Measurements from ENCODE around the gene ERFE.
A peak's percentile ranks its signal among the peaks of the same experiment; 100 is the strongest.
"Not testable (repeated sequence)": the region's sequence is repeated elsewhere in the genome, so short reads cannot be mapped to it uniquely, and the experiment has no call there.

ERFE gene

GRCh38 chr2:238158509-238159070 lies at the start of gene ERFE:
ERFE (plus strand) TSS chr2:238158970; CDS start chr2:238159008, 38 bp downstream.
- peak; percentile 69 for DNase-seq

DNA sequence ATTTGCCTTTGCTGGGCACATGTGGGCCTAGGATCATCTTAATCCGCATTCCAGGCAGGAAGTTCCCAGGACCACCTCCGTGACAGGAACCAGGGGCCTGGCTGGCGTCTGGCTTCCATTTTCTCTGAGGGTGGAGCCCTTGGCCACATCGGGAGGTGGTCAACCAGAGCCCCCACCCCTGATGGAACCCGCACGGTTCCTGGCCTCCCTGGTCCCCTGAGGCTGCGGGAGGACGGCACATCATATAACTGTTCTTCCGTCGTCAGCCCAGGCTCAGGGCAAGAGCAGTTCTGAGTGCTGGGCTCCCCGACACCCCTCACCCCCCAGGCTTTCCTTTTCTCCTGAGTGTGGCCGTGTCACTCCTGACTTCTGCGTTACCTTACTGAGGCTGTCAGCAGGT lies 45.2 kb upstream of the ERFE start:
- no peak for DNase-seq

- no peak for DNase-seq
Measured at GRCh38 chr2:238114331-238114841, 44.4 kb upstream of the ERFE start.

DNA sequence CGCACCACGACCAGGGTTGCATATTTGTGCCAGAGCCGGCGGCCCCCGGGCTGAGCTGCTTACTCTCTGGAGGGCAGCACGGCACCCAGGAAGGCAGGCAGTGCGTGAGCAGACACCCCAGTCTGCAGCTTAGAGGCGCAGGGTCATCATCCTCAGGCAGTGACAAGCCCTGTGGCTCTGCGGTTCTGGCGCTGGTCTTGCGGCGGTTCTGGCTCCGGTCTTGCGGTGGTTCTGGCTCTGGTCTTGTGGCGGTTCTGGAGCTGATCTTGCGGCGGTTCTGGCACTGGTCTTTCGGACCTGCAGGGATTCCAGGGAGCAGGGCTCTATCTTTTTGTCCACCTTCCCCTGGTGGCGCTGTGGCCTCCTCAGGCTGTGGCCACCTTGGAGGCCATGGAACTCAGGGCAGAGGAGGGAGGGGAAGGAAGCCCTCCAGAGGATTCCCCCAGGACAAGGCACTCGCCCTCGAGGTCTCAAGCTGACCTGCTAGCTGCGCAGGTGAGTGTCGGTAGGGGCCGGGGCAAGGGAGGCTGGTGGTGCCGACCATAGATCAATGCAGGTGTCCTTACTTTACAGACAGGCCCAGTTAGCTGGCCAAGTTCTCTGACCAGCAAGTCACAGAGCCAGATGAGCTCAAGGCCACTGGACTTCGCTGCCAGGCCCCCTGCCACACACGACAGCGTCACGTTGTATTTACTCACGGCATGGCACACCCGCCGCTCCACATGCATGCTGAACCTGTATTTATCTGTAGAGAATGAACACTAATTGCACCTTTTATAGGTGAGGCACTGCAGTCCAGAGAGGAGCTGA lies 43.7 kb upstream of the ERFE start:
- no peak for DNase-seq

- DNase-seq: not testable (repeated sequence)
Measured at GRCh38 chr2:238115709-238116108, 43.1 kb upstream of the ERFE start.

DNA sequence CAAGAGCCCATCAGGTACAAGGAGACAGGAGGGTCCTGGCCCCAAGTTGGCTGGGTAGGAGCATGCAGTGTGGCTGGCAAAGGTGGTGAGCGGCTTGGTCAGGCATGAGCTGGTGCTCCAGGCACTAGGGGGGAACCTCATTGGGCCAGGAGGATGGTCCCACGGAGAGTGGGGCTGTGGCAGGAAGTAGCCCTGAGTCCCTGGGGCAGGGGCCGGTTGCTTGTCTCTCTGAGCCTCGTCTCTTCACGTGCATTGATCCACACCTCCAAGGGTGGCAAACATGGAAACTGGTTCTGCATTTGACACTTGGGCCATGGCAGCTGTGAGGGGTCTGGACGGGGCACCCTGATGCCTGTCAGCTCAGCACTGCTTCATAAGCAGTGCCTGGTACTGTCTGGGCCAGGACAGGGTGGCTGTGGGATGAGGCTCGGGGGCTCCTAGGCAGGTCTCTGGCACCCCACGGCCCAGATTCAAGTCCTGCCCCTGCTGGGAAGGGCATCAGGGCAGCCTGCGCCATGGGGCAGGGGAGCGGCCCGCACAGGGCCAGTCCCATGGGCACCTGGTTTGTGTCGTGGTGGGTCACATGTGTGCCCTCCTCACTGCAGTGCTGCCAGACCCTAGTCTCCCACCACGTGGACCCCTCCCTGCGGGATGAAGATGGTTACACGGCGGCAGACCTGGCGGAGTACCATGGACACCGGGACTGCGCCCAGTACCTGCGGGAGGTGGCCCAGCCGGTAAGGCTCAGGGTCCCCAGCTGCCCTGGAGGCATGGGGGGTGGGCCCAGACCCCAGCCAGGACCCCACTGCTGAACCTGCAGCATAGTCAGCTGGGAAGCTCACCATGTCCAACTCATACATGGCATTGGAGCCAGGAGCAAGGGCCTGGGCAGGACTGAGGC lies 42.2 kb upstream of the ERFE start:
- DNase-seq: no peak

GRCh38 chr2:238117199-238118154 lies 41.3 kb upstream of the ERFE start:
- DNase-seq: no peak

- DNase-seq: no peak
Measured at GRCh38 chr2:238119756-238120462, 38.9 kb upstream of the ERFE start.

GRCh38 chr2:238120463-238121298 lies 38.1 kb upstream of the ERFE start:
- DNase-seq: no peak

GRCh38 chr2:238121511-238122286 lies 37.1 kb upstream of the ERFE start:
- no peak for DNase-seq

DNA sequence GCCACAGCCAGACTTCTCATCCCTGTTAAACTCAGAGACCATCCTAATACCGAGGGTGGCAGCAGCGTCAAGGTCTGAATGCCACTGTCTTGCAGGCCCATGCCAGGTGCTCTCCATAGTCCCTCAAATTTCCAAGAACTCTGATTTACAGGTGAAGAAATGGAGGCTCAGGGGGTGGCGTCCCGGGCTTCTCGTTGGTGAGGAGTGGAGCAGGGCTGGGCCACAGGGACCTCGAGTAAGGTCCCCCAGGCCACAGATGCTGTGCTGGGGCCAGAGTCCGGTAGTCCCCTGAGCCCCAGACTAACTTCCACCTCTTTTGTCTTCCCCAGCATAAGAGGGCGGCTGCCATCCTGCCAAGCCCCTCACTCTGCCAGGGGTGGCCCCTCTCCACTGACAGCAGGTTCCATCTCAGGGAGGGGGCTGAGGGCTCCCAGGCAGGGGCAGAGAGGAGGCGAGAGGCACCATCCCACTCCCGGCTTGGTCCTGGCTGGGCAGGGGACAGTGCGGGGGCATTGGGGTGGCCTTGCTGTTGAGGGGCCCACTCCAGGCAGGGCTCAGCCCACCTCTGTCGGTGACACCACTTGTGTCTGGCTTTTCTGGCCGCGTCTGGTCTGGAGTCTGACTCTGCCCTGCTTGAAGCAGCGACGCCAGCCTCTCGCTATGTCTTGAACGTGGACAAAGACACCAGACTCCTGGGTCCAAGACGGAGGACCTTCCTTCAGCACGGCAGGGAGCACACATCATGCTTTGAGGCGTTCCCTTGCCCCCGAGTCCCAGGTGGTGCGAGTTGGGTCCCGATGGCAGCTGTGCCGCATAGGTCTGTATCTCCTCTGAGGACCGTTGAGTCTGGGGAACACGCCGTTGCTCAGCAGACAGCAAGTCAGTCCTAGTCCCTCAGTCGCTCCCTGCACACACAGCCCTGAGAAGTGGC lies 36.2 kb upstream of the ERFE start:
- no peak for DNase-seq

DNA sequence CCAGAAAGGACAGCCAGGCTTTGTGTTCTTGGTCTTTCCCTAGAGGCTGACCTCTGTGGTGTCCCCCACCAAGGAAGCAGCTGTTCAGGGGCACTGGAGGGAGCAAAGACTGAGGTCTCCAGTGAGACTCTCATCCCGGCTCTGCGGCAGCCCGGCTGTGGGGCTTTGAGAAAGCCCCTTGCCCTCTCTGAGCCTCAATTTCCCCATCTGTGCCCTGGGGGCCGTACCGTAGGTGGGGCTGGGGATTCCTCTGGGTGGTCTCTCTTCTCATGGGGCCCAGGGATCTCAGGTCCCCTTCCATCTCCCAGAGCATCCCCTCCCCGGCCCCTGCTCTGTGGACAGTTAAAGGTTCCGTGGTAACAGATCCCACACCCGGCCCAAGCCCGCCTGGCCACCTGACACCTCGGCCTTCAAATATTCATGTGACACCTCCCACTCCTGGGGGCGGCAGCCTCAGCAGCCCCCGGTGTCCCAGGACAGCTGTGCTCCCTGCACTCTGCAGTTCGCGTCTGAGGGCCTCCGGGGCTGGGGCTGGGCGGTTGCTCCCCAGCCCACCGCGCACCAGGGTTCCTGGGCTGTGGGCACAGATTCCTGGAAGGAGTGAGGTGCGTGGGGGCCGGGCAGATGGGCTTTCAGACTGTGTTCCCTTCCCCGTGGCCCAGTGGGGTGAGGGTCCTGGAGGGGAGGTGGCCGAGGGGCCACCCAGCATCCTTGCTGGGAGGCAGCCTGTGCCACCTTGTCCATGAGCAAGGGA lies 35.4 kb upstream of the ERFE start:
- DNase-seq: no peak

DNA sequence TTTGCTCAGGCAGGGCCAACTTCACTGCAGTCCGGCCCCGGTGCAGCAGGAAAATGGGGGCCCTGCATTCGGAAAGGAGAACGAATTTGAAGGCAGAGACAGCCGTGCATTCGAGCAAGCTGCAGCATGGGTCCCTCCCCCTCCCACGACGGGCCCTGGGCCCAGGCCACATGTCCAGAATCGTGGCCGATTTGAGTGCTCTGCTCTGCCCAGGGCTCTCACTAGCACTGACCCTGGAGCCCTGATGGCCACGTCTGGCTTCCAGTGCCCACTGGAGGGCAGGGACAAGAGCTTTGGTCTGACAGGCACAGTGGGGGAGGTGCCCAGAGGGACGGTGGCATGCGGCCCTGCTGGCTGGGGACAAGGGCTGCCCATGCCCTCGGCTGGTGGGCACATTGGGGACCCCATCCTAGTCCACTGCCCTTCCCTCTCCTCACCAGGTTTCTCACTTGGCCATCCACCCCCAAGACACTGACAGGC lies 34.7 kb upstream of the ERFE start:
- no peak for DNase-seq

- no peak for DNase-seq
Measured at GRCh38 chr2:238124488-238125126, 34.2 kb upstream of the ERFE start.

DNA sequence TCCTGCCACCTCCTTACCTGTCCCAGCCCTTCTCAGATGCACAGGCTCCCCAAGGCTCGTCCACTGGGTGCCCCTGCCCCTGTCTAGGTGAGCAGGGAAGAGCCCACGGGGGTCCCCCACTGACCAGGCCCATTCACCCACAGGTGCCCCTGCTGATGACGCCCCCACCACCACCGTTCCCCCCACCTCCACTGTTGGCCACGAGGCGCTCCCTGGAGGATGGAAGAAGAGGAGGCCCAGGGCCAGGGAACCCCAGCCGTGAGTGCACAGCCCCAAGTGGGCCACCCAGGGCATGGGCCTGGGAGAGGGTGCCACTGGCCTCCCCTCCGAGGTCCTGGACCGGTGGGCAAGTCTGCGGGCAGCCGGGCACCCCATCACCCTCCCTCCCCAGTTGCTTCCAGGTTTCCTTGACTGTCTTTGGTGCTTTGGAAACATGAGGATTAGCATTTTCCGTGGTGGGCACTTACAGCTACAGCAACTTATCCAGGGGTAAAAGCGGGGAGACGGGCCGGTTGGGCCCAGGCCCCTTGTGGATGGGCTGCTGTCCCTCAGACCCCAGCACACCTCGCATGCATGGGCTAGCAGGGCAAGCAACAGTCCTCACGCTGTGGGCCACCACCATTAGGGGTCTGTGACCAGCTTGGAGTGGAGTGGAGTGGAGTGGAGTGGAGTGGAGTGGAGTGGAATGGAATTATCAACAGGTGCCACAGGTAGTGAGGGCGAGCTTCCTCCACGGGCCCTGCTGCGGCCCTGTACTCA lies 33.5 kb upstream of the ERFE start:
- DNase-seq: no peak

GRCh38 chr2:238126338-238126737 lies 32.4 kb upstream of the ERFE start:
- DNase-seq: no peak
